ENCODE measurements around the gene CYB5R3. TPM values are rescaled to one million over a fixed set of nuclear protein-coding genes. Genes with fewer than 3 reads are reported as not detected.
A peak's percentile ranks its signal among the peaks of the same experiment; 100 is the strongest.

CYB5R3 gene
- polyA plus RNA-seq, 3 donors, result 49.7 to 76.4 (median 54.0) TPM

GRCh38 chr22:42637555-42637954, 11.6 kb downstream of the CYB5R3 start:
- Histone ChIP-seq H2AFZ (ENCODE audit: insufficient read depth, low read depth, low read length, poor library complexity, severe bottlenecking) (no peak overlapping the region), H3K36me3 (replicated peaks in 1 of 2; ENCODE audit: control insufficient read depth in 1 of 2, insufficient read depth in 2 of 2, low read length in 2 of 2) (peaks cover 25 to 45% of the 10 kb centered on the region in 2 donors), H3K4me2 (replicated peaks; ENCODE audit: extremely low read depth, low read length, poor library complexity, severe bottlenecking) (no peak overlapping the region), H3K79me2 (ENCODE audit: insufficient read depth, low read length) (peaks cover 43% of the 10 kb centered on the region), H4K20me1 (ENCODE audit: insufficient read depth, low read length) (peaks cover 46% of the 10 kb centered on the region), H3K4me1 (ENCODE audit: control insufficient read depth in 1 of 2, insufficient read depth in 2 of 2, low read length in 2 of 2) (peaks cover 1% of the 10 kb centered on the region in 2 donors), H3K27ac (ENCODE audit: low read depth in 1 of 2, low read length in 2 of 2) (no peak overlapping the region), H3K9me3 (replicated peaks in 1 of 2; ENCODE audit: control insufficient read depth in 1 of 2, insufficient read depth in 1 of 2, low read length in 2 of 2) (no peaks in the 10 kb centered on the region), H3K27me3 (ENCODE audit: control insufficient read depth in 2 of 2, insufficient read depth in 2 of 2, low read length in 2 of 2) (no peaks in the 10 kb centered on the region), H3K4me3 (replicated peaks in 1 of 3; ENCODE audit: low read depth in 2 of 3, low read length in 3 of 3) (no peak overlapping the region), H3K9ac (ENCODE audit: insufficient read depth, low read length, poor library complexity, severe bottlenecking) (no peak overlapping the region)
- no peak overlapping the region for H3K4me3 Mint-ChIP-seq
- peaks cover 6% of the 10 kb centered on the region for H3K4me1 Mint-ChIP-seq
- no peak overlapping the region for H3K27ac Mint-ChIP-seq
- H3K27me3 Mint-ChIP-seq (ENCODE audit: low read depth in 3 of 3), result peaks cover 0 to 3% (median 2%) of the 10 kb centered on the region in 3 donors
- intact Hi-C loops (cut with micrococcal nuclease), result no loop called here
- H3K9me3 Mint-ChIP-seq, result no peaks in the 10 kb centered on the region
- DNase-seq, result no peak
- TF ChIP-seq, protein P1, sequence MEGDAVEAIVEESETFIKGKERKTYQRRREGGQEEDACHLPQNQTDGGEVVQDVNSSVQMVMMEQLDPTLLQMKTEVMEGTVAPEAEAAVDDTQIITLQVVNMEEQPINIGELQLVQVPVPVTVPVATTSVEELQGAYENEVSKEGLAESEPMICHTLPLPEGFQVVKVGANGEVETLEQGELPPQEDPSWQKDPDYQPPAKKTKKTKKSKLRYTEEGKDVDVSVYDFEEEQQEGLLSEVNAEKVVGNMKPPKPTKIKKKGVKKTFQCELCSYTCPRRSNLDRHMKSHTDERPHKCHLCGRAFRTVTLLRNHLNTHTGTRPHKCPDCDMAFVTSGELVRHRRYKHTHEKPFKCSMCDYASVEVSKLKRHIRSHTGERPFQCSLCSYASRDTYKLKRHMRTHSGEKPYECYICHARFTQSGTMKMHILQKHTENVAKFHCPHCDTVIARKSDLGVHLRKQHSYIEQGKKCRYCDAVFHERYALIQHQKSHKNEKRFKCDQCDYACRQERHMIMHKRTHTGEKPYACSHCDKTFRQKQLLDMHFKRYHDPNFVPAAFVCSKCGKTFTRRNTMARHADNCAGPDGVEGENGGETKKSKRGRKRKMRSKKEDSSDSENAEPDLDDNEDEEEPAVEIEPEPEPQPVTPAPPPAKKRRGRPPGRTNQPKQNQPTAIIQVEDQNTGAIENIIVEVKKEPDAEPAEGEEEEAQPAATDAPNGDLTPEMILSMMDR (IDR thresholded peaks at IDR 0.05), result no peak
- 91% methylated on average over 12 of the region's 12 CpGs for WGBS (ENCODE audit: insufficient coverage)
- peaks cover 29 to 46% of the 10 kb centered on the region in 2 donors for H3K36me3 Mint-ChIP-seq

GRCh38 chr22:42636506-42636905, 12.7 kb downstream of the CYB5R3 start:
- Mint-ChIP-seq H3K27ac (peak overlapping the region in 1 of 7 donors; percentile 55), H3K4me1 (peaks cover 4% of the 10 kb centered on the region)
- peaks cover 32% of the 10 kb centered on the region for H3K79me2 ChIP-seq (ENCODE audit: insufficient read depth, low read length)

More at GRCh38 chr22:42636506-42636905, 12.7 kb downstream of the CYB5R3 start:
- Histone ChIP-seq H3K36me3 (replicated peaks in 1 of 2; ENCODE audit: control insufficient read depth in 1 of 2, insufficient read depth in 2 of 2, low read length in 2 of 2) (peaks cover 35 to 55% of the 10 kb centered on the region in 2 donors), H3K27ac (ENCODE audit: low read depth in 1 of 2, low read length in 2 of 2) (no peak overlapping the region), H3K4me1 (ENCODE audit: control insufficient read depth in 1 of 2, insufficient read depth in 2 of 2, low read length in 2 of 2) (no peaks in the 10 kb centered on the region), H3K4me3 (replicated peaks in 1 of 3; ENCODE audit: low read depth in 2 of 3, low read length in 3 of 3) (no peak overlapping the region), H2AFZ (ENCODE audit: insufficient read depth, low read depth, low read length, poor library complexity, severe bottlenecking) (no peak overlapping the region), H3K27me3 (ENCODE audit: control insufficient read depth in 2 of 2, insufficient read depth in 2 of 2, low read length in 2 of 2) (no peaks in the 10 kb centered on the region), H3K9ac (ENCODE audit: insufficient read depth, low read length, poor library complexity, severe bottlenecking) (no peak overlapping the region), H3K9me3 (replicated peaks in 1 of 2; ENCODE audit: control insufficient read depth in 1 of 2, insufficient read depth in 1 of 2, low read length in 2 of 2) (no peaks in the 10 kb centered on the region), H4K20me1 (ENCODE audit: insufficient read depth, low read length) (peaks cover 46% of the 10 kb centered on the region), H3K4me2 (replicated peaks; ENCODE audit: extremely low read depth, low read length, poor library complexity, severe bottlenecking) (no peak overlapping the region)
- Mint-ChIP-seq H3K27me3 (ENCODE audit: low read depth in 3 of 3) (peaks cover 0 to 3% (median 1%) of the 10 kb centered on the region in 3 donors), H3K9me3 (no peaks in the 10 kb centered on the region), H3K4me3 (no peak overlapping the region), H3K36me3 (peaks cover 36 to 56% of the 10 kb centered on the region in 2 donors)
- no peak for DNase-seq
- intact Hi-C loops (cut with micrococcal nuclease), result no loop called here
- 98% methylated on average over 17 of the region's 17 CpGs for WGBS (ENCODE audit: insufficient coverage)
- TF ChIP-seq, protein P1 (IDR thresholded peaks at IDR 0.05), result no peak
